OCI-LY1 (cell line): ENCODE measurements around the gene DEPP1.

Experiments used
- CTCF ChIP-seq: fragments of 200-600 bp; sonication (generic), shearing (Covaris generic); IDR thresholded peaks from 2 replicates; pipeline ENCODE4 v1.5.1; 2017; ENCODE audit warnings: mild to moderate bottlenecking, antibody characterized with exemption, low read length, moderate library complexity, mixed read lengths
- EZH2 ChIP-seq: fragments of 200-600 bp; sonication (generic), shearing (Covaris generic); IDR thresholded peaks from 2 replicates; pipeline ENCODE4 v1.8.0; 2017; ENCODE audit warnings: borderline replicate concordance, mixed run types, mild to moderate bottlenecking, antibody characterized with exemption, low read length, moderate library complexity, mixed read lengths

DNA sequence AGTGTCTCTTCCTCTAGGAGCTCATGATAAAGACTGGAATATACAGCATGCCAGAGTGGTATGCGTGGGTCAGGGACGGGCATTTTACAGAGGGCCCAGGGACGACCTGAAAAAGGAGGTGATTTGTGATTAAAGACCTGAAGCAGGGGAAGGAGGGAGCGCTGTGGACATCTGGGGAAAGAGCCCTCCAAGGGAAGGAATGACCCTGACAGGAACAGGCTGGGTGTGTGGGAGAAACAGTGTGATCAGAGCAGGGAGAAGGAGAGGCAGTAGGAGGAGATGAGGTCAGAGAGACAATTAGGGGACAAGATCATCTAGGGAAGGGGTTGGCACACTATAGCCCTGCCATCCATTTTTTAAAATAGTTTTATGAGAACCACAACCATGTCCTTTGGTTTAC, 22.4 kb downstream of the DEPP1 start:
- no peak for TF ChIP-seq EZH2
- TF ChIP-seq CTCF: no peak
